Measurements from ENCODE around the gene NPC1L1. TPM values are rescaled to one million over a fixed set of nuclear protein-coding genes. Genes with fewer than 3 reads are reported as not detected.

NPC1L1 gene
- total and polyA plus RNA-seq, 8 donors: 0.06 to 0.50 (median 0.32) TPM; not detected in 1

GRCh38 chr7:44521347-44522095 is 19.6 kb downstream of the NPC1L1 start:
- H3K36me3 ChIP-seq: no peaks in the 10 kb centered on the region
- H3K4me3 ChIP-seq: no peak overlapping the region
- intact Hi-C loops (cut with DNase I): no loop called here
- ATAC-seq (no peak), DNase-seq (no peak)
- TF ChIP-seq, protein P1, sequence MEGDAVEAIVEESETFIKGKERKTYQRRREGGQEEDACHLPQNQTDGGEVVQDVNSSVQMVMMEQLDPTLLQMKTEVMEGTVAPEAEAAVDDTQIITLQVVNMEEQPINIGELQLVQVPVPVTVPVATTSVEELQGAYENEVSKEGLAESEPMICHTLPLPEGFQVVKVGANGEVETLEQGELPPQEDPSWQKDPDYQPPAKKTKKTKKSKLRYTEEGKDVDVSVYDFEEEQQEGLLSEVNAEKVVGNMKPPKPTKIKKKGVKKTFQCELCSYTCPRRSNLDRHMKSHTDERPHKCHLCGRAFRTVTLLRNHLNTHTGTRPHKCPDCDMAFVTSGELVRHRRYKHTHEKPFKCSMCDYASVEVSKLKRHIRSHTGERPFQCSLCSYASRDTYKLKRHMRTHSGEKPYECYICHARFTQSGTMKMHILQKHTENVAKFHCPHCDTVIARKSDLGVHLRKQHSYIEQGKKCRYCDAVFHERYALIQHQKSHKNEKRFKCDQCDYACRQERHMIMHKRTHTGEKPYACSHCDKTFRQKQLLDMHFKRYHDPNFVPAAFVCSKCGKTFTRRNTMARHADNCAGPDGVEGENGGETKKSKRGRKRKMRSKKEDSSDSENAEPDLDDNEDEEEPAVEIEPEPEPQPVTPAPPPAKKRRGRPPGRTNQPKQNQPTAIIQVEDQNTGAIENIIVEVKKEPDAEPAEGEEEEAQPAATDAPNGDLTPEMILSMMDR (IDR thresholded peaks at IDR 0.05): no peak
- H3K27ac ChIP-seq: no peak overlapping the region
- H3K27me3 ChIP-seq: no peaks in the 10 kb centered on the region
- H3K4me1 ChIP-seq: no peaks in the 10 kb centered on the region
- peaks cover 0 to 26% of the 10 kb centered on the region in 2 donors for H3K9me3 ChIP-seq

GRCh38 chr7:44520574-44520973 is 20.6 kb downstream of the NPC1L1 start:
- no peaks in the 10 kb centered on the region for H3K36me3 ChIP-seq

DNA sequence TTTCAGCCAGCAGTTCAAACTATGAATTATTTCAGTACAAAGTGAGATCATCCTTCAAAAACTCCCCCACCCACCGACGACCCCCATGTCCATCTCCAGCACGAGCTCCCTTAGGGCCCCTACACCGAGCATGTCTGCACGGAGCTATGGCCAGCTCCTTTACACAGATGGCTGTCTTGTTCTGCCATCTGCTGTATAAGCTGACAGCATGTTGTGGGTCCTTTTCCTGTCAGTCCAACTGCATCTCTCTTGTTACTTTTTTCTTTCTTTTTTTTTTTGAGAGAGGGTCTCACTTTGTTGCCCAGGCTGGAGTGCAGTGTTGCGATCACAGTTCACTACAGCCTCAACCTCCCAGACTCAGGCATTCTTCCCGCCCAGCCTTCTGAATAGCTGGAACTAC is 21.6 kb downstream of the NPC1L1 start:
- Histone ChIP-seq H3K4me1 (no peaks in the 10 kb centered on the region), H3K4me3 (no peak overlapping the region), H3K27me3 (no peaks in the 10 kb centered on the region), H3K36me3 (no peaks in the 10 kb centered on the region), H3K9me3 (peaks cover 0 to 7% of the 10 kb centered on the region in 2 donors), H3K27ac (no peak overlapping the region)
- intact Hi-C loops (cut with DNase I): no loop called here
- no peak for DNase-seq
- TF ChIP-seq, protein P1 (IDR thresholded peaks at IDR 0.05): no peak
- no peak for ATAC-seq

More at GRCh38 chr7:44520574-44520973, 20.6 kb downstream of the NPC1L1 start:
- DNase-seq (no peak), ATAC-seq (no peak)
- TF ChIP-seq, protein P1 (IDR thresholded peaks at IDR 0.05): no peak
- Histone ChIP-seq H3K9me3 (peaks cover 0 to 17% of the 10 kb centered on the region in 2 donors), H3K4me3 (no peak overlapping the region), H3K4me1 (no peaks in the 10 kb centered on the region), H3K27ac (no peak overlapping the region), H3K27me3 (no peaks in the 10 kb centered on the region)
- intact Hi-C loops (cut with DNase I): no loop called here

DNA sequence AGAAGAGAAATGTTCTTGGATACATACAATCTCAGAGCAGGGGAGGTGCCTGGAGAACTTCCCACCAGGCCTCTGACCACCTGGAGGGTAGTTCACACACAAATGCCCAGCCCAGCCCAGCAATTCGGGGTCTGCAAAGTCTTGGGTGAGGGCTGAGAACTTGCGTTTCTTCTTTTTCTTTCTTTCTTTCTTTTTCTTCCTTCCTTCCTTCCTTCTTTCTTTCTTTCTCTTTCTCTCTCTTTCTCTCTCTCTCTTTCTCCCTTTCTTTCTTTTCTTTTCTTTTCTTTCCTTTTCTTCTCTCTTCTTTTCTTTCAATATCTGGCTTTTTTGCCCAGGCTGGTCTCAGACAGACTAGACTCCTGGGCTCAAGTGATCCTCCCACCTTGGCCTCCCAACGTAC is 22.4 kb downstream of the NPC1L1 start:
- DNase-seq (no peak), ATAC-seq (no peak)
- TF ChIP-seq, protein P1 (IDR thresholded peaks at IDR 0.05): no peak
- no peak overlapping the region for H3K4me3 ChIP-seq
- H3K4me1 ChIP-seq: no peaks in the 10 kb centered on the region
- H3K27ac ChIP-seq: no peak overlapping the region
- H3K9me3 ChIP-seq: no peaks in the 10 kb centered on the region
- intact Hi-C loops (cut with DNase I): no loop called here
- H3K36me3 ChIP-seq: no peaks in the 10 kb centered on the region
- no peaks in the 10 kb centered on the region for H3K27me3 ChIP-seq

- Histone ChIP-seq H3K27me3 (no peaks in the 10 kb centered on the region), H3K27ac (no peak overlapping the region), H3K4me3 (no peak overlapping the region), H3K36me3 (no peaks in the 10 kb centered on the region), H3K9me3 (no peaks in the 10 kb centered on the region), H3K4me1 (no peaks in the 10 kb centered on the region)
- ATAC-seq (no peak), DNase-seq (no peak)
- TF ChIP-seq, protein P1 (IDR thresholded peaks at IDR 0.05): no peak
- intact Hi-C loops (cut with DNase I): no loop called here
Observed at GRCh38 chr7:44517175-44517574, 24.0 kb downstream of the NPC1L1 start.

All from left lung (tissue), 10 donors.